Measurements from ENCODE around the gene PTCD2.
A peak's percentile ranks its signal among the peaks of the same experiment; 100 is the strongest.

DNA sequence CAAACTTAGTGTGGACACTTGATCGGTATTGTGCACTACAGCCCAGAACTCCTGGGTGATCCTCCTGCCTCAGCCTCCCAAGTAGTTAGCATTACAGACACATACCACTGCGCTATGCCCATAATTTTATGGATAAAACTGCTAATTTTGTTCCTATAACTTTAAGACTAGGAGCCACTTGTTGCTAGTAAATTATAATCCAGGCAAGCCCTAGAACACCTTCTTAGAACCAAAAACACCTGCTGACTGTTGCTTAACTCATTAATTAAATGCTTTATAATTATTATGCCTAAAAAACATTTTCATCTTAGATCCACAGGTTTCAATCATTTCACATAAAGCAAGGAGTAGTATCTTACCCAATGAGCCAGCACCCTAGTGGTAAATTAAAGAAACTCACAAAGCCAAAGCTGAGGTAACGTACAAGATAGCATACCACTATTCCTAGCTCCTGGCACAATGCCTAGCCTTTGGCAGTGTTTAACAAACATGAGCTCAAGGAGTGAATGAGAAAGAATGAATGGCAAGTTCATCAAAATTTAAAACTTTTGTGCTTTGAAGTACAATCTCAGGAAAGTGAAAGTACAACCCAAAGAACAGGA lies 5.5 kb upstream of the PTCD2 start:
- TF ChIP-seq, protein P1, sequence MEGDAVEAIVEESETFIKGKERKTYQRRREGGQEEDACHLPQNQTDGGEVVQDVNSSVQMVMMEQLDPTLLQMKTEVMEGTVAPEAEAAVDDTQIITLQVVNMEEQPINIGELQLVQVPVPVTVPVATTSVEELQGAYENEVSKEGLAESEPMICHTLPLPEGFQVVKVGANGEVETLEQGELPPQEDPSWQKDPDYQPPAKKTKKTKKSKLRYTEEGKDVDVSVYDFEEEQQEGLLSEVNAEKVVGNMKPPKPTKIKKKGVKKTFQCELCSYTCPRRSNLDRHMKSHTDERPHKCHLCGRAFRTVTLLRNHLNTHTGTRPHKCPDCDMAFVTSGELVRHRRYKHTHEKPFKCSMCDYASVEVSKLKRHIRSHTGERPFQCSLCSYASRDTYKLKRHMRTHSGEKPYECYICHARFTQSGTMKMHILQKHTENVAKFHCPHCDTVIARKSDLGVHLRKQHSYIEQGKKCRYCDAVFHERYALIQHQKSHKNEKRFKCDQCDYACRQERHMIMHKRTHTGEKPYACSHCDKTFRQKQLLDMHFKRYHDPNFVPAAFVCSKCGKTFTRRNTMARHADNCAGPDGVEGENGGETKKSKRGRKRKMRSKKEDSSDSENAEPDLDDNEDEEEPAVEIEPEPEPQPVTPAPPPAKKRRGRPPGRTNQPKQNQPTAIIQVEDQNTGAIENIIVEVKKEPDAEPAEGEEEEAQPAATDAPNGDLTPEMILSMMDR (IDR thresholded peaks at IDR 0.05): peak in 1 of 4 experiments; percentile 30
- TF ChIP-seq POLR2AphosphoS5 (IDR thresholded peaks at IDR 0.05): no peak
